CMK (cell line): ENCODE data around the gene UBE2N.
"Not testable (repeated sequence)": the region's sequence is repeated elsewhere in the genome, so short reads cannot be mapped to it uniquely, and the experiment has no call there.

Source experiments
- DNase-seq: peaks from one replicate; pipeline ENCODE4 v3.0.0-alpha.2; 2010; ENCODE audit warnings: low read depth

UBE2N gene

GRCh38 chr12:93379981-93380361 lies 61.8 kb downstream of the UBE2N start:
- DNase-seq: no peak

DNA sequence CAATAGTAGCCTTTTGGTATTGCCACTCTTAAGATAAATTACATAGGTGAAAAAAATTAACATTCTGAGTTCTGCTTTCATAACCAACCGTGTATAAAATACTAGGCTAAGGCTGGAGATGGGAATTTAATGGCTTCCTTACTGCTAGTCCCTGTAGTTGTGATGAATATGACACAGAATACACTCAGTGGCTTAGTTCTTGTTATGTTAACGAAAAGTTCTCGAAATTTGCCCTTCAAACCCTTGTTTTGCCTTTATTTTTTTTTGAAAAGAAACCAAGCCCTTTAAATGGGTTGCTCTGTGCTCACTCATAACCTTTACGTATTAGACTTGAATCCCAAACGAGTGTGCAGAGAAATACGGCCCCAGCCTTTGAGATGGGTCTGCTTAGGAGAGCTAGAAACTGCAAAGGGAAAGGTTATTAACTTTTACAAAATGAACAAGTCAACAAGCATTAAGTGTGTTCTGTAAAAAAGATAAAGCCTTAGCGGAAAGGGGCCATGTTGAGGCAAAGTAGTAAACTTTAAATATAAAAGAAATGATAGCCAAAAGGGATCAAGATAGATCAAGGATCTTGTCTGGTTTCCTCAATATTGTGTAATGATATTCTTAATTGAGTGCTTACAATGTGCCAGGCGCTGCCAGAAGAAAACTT lies 62.3 kb downstream of the UBE2N start:
- DNase-seq: no peak

- DNase-seq: no peak
Observed at GRCh38 chr12:93378998-93379325, 62.8 kb downstream of the UBE2N start.

- DNase-seq: not testable (repeated sequence)
Observed at GRCh38 chr12:93378196-93378997, 63.4 kb downstream of the UBE2N start.

- DNase-seq: peak; percentile 84
Observed at GRCh38 chr12:93377252-93378195, 64.2 kb downstream of the UBE2N start, which contains the start of gene NUDT4. NUDT4 (plus strand) TSS chr12:93377925; CDS start chr12:93378323, 398 bp downstream.

DNA sequence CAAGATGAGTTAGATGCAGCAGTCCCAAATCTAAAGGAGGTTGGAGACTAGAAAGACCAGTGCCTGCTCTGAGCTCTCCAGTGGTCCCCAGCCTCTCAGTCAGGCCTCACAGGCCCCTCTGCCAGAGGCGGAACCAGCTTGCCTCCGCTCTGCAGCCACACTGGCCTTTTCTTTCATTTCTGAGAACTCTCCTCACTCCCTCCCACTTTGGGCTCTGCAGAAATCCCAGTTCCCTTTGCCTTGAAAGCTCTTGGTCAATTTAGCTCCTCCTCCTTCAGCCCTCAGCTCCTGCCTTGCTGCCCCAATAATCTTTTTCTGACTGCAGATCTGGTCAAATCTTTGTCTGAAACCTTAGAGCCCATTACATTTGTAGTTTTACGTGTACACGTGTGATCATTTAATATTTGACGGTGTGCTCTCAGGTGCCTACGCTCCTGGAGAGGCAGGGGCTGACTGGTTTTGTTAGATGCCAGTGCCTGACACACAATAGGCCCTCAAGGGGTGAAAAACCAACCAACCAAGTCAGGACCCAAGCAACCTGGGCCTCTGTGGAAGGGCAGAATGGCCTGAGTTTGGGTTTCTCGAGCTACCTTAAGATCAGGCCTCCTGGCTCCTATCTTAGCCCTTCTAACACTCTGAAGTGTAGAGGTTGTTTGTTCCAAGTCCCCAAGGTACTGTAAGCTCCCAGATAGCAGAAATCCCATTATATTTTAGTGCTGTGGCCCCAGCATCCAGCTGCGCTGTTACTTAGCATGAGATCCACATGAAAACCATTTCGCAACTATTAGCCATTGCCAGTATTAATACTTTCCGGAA lies 65.1 kb downstream of the UBE2N start:
- no peak for DNase-seq

- no peak for DNase-seq
Observed at GRCh38 chr12:93375906-93376305, 65.8 kb downstream of the UBE2N start.

- DNase-seq: no peak
Observed at GRCh38 chr12:93373961-93374656, 67.6 kb downstream of the UBE2N start.

GRCh38 chr12:93370947-93371346 lies 70.8 kb downstream of the UBE2N start:
- no peak for DNase-seq

- no peak for DNase-seq
Observed at GRCh38 chr12:93369505-93369904, 72.2 kb downstream of the UBE2N start.

GRCh38 chr12:93368766-93369165 lies 73.0 kb downstream of the UBE2N start:
- no peak for DNase-seq

- DNase-seq: no peak
Observed at GRCh38 chr12:93366422-93366821, 75.3 kb downstream of the UBE2N start.

- DNase-seq: no peak
Observed at GRCh38 chr12:93365616-93366405, 75.9 kb downstream of the UBE2N start.

- DNase-seq: peak; percentile 67
Observed at GRCh38 chr12:93363841-93364297, 77.9 kb downstream of the UBE2N start.

DNA sequence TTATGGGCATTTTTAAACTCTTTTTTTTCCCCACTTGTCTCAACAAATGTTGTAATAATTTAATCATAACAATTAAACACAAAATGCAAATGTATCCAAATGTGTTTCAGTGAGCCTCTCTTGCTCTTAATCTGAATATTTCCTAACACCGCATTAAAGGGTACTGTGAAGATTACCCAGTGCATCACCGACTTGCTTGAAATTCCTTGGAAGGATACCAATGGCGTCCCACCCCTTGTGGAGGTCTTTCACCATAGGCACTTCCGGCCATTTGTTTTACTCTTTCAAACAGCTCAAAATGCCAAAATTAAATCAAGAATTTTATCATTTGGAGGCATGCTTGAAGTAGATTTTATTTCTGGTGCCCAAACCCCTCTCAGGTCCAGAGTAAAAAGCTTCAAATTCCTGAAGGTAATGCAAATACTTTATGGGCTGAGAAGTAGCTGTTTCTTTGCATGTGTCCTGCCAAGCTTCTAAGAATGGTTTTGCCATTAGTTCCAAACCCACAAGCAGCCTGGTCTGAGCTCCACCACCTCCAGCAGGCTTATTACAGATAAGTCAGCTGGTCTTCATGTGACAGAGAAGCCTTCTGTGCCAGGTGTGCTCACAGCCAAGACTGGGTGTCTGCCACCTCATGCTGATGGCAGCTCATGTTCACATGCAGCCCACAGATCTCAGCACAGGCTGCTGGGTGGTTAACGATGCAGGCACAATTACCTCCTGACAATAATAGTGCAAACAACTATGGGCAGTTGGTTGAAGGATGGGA lies 80.4 kb downstream of the UBE2N start:
- no peak for DNase-seq

DNA sequence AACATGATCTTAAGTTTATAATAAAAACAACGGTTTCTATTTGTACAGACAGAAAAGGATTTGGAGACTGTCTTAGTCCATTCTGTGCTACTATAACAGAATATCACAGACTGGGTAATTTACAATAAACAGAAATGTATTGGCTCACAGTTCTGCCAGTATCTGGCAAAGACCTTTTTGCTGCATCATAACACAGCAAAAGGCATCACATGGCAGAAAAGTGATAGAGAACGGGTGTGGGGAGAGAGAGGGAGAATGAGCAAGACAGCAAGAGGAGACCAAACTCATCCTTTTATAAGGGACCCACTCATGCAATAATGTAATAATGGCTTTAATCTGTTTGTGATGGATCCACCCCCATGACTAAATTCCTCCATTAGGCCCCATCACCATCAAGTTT lies 81.1 kb downstream of the UBE2N start:
- DNase-seq: no peak

- no peak for DNase-seq
Observed at GRCh38 chr12:93358821-93359220, 82.9 kb downstream of the UBE2N start.

DNA sequence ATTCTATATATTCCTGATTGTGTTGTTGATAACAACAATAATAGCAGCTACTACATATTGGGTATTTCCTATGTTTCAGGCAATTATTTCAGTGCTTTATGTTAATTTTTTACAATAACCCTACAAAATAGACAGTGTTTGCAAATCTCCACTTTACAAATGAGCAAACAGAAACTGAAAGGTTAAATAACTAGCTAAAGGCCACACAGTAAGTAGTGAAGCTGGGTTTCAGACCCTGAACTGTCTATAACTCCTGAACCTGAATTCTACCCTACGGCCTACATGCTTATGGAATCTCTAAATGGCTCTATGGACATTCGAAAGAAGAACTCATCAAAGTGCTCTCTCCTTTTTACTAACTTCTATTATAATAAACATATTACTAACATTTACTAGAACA lies 83.7 kb downstream of the UBE2N start:
- no peak for DNase-seq

DNA sequence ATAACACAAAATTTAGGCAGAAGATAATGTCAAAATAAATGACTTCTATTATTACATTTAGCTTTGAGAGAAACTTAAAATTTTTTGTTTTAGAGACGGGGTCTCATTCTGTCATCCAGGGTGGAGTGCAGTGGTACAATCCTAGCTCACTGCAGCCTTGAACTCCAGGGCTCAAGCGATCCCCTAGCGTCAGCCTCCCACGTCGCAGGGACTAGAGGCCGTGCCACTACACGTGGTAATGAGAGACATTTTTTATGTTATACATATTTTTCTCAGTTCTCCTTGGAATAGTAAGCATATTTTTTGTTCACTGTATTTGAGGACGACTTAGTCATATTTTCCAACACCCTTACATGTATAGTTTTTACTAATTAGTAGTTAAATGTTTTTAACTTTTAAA lies 85.5 kb downstream of the UBE2N start:
- no peak for DNase-seq
